Measurements from ENCODE around the gene FGGY. TPM values are rescaled to one million over a fixed set of nuclear protein-coding genes. Genes with fewer than 3 reads are reported as not detected.

FGGY gene
- total and polyA plus RNA-seq, 4 donors = 5.3 to 25.1 (median 11.9) TPM

DNA sequence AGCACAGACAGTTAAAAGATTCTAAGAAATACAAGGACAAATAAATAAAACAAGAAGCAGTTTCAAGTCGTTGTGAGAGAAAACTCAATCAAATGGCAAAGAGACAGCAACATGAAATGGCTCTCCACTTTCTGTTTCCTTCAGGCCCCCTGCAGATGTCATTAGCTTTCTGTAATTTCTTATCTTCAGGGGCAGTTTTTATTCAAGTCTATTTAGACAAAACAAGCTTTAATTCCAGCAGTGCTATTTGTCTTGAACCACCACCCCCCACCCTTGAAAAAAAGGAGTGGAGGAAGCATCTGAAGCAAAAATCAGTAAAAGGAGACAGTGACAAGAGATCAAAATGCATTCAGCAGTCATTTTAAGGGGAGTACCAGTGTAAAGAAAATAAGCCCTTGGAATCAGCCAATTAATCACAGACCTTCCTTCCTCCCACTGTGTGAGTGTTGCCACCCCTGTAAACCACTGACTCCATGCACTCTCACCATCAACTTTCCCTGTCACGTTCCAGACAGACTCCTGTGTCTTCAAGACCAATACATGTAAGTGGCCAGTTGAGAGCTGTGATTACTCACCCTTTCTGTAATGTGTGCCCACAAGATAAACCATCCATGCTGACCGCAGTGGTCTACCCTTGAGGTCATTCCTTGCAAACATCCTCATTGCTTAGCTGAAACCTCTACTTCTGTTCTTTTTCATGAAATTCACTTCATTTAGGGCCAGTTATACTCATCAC lies 381.8 kb downstream of the FGGY start:
- Histone ChIP-seq H3K4me3 (ENCODE audit: low read length in 2 of 2) (no peak overlapping the region), H3K9me3 (ENCODE audit: control insufficient read depth, low read length) (no peaks in the 10 kb centered on the region), H3K36me3 (ENCODE audit: control insufficient read depth in 1 of 2, insufficient read depth in 2 of 2, low read length in 1 of 2) (no peaks in the 10 kb centered on the region), H3K4me1 (ENCODE audit: control insufficient read depth in 1 of 2, insufficient read depth in 2 of 2, low read length in 2 of 2) (peaks cover 0 to 5% of the 10 kb centered on the region in 2 donors), H3K27ac (ENCODE audit: low read depth in 1 of 2, low read length in 2 of 2) (no peak overlapping the region), H3K27me3 (ENCODE audit: control insufficient read depth in 1 of 2, insufficient read depth in 2 of 2, low read length in 1 of 2) (no peaks in the 10 kb centered on the region)
- DNase-seq (no peak), ATAC-seq (ENCODE audit: low FRiP score) (no peak)
- intact Hi-C loops (cut with DNase I) = no loop called here
- 60 to 76% methylated on average over 3 of the region's 3 CpGs for WGBS, 2 donors

DNA sequence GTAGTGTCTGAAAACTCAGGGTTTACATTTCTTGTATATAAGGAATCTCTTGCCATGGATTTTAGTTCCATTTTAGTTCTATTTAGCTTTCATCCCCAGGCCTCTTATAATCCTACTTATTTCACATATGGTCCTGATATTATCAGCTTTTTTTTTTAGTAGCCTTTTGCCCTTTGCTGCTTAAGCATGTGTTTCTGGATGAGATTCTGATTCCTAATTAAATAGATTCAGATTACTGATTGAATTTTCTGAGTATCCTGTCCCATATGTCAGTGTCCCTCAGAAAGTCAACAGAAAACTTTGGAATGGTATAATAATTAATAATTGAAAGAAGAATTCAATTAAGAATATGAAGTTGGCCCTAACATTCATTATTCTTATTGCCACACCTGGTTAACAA lies 383.1 kb downstream of the FGGY start:
- DNase-seq (no peak), ATAC-seq (ENCODE audit: low FRiP score) (no peak)
- peaks cover 0 to under 1% of the 10 kb centered on the region in 2 donors for H3K4me1 ChIP-seq (ENCODE audit: control insufficient read depth in 1 of 2, insufficient read depth in 2 of 2, low read length in 2 of 2)
- H3K9me3 ChIP-seq (ENCODE audit: control insufficient read depth, low read length) = no peaks in the 10 kb centered on the region
- intact Hi-C loops (cut with DNase I) = no loop called here
- no peak overlapping the region for H3K4me3 ChIP-seq (ENCODE audit: low read length in 2 of 2)
- H3K27ac ChIP-seq (ENCODE audit: low read depth in 1 of 2, low read length in 2 of 2) = no peak overlapping the region
- no peaks in the 10 kb centered on the region for H3K27me3 ChIP-seq (ENCODE audit: control insufficient read depth in 1 of 2, insufficient read depth in 2 of 2, low read length in 1 of 2)
- no peaks in the 10 kb centered on the region for H3K36me3 ChIP-seq (ENCODE audit: control insufficient read depth in 1 of 2, insufficient read depth in 2 of 2, low read length in 1 of 2)

DNA sequence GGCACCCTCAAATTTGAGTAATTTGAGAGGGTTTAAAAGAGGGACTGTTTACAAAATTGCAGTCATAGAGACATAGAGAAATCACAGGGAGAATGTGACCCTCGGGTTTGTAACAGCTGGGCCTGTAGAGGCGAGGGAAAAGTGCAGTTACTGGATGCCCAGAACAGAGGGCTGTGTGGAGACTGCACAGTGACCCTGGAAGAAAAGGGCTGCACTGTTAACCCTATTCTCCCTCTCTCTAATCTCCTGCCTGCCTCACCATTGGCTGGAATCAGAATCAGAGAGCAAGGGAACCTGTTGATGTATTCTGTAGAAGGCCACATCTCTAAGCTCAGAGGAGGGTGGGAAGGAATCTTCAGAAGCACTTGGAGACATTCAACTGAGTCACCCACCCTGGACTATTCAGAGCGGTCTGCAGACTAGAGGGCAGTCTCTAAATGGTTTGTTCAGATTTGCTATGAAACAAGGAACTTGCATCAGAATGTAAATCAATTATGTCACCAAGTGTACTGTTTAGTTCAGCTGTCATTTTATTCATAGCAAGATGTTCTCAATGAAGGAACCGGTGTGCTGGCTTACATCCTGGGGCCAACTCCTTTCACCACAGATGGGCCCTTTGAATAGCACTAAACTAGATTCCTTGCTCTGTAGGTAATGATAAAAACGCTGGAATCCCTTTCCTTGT lies 385.6 kb downstream of the FGGY start:
- DNase-seq (no peak), ATAC-seq (ENCODE audit: low FRiP score) (no peak)
- intact Hi-C loops (cut with DNase I) = no loop called here
- H3K4me1 ChIP-seq (ENCODE audit: control insufficient read depth in 1 of 2, insufficient read depth in 2 of 2, low read length in 2 of 2) = no peaks in the 10 kb centered on the region
- 74 to 77% methylated on average over 5 of the region's 5 CpGs for WGBS, 2 donors
- H3K4me3 ChIP-seq (ENCODE audit: low read length in 2 of 2) = no peak overlapping the region
- no peaks in the 10 kb centered on the region for H3K9me3 ChIP-seq (ENCODE audit: control insufficient read depth, low read length)
- no peaks in the 10 kb centered on the region for H3K27me3 ChIP-seq (ENCODE audit: control insufficient read depth in 1 of 2, insufficient read depth in 2 of 2, low read length in 1 of 2)
- H3K27ac ChIP-seq (ENCODE audit: low read depth in 1 of 2, low read length in 2 of 2) = no peak overlapping the region
- no peaks in the 10 kb centered on the region for H3K36me3 ChIP-seq (ENCODE audit: control insufficient read depth in 1 of 2, insufficient read depth in 2 of 2, low read length in 1 of 2)

DNA sequence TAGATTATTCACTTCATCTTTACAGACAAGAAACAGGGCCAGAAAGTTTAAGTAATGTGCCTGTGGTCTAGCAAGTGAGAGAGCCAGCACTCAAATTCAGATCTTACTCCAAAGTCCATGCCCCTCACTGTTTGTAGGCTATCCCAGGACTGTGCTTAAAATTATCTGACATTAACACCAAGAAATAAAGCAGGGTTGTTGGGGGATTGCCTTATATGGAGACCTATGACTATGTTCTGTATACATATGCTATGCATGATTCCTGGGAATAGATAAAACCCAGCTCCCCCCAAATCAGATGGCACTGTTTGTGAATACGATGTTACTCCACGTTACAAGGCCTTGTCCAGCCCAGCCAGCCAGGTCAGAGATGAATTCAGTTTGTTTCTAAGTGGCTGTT lies 386.3 kb downstream of the FGGY start:
- Histone ChIP-seq H3K9me3 (ENCODE audit: control insufficient read depth, low read length) (no peaks in the 10 kb centered on the region), H3K27ac (ENCODE audit: low read depth in 1 of 2, low read length in 2 of 2) (no peak overlapping the region), H3K4me3 (ENCODE audit: low read length in 2 of 2) (no peak overlapping the region), H3K27me3 (ENCODE audit: control insufficient read depth in 1 of 2, insufficient read depth in 2 of 2, low read length in 1 of 2) (no peaks in the 10 kb centered on the region), H3K4me1 (ENCODE audit: control insufficient read depth in 1 of 2, insufficient read depth in 2 of 2, low read length in 2 of 2) (no peaks in the 10 kb centered on the region), H3K36me3 (ENCODE audit: control insufficient read depth in 1 of 2, insufficient read depth in 2 of 2, low read length in 1 of 2) (no peaks in the 10 kb centered on the region)
- no peak for DNase-seq
- intact Hi-C loops (cut with DNase I) = no loop called here
- no peak for ATAC-seq (ENCODE audit: low FRiP score)
- WGBS, 2 donors = 95 to 96% methylated on average over 2 of the region's 2 CpGs

DNA sequence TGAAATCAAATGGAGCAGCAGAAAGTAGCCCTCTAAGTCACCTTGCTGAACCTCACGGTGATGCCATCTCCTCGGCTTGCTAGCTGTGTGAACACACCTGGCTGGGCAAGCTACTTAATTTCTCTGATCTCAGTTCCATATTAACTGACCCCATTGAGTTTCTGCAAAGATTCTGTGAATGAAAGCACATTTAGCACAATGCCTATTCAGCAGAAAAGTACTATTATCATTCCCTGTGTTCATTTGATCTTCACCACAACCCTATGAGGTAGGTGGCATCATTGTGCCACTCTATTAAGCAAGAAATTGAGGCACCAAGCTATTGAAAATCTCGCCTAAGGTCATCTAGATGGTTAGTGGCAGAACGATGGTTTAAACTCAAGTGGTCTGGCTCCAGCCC lies 387.8 kb downstream of the FGGY start:
- Histone ChIP-seq H3K36me3 (ENCODE audit: control insufficient read depth in 1 of 2, insufficient read depth in 2 of 2, low read length in 1 of 2) (no peaks in the 10 kb centered on the region), H3K4me1 (ENCODE audit: control insufficient read depth in 1 of 2, insufficient read depth in 2 of 2, low read length in 2 of 2) (no peaks in the 10 kb centered on the region), H3K4me3 (ENCODE audit: low read length in 2 of 2) (no peak overlapping the region), H3K27ac (ENCODE audit: low read depth in 1 of 2, low read length in 2 of 2) (no peak overlapping the region), H3K27me3 (ENCODE audit: control insufficient read depth in 1 of 2, insufficient read depth in 2 of 2, low read length in 1 of 2) (no peaks in the 10 kb centered on the region), H3K9me3 (ENCODE audit: control insufficient read depth, low read length) (no peaks in the 10 kb centered on the region)
- no peak for ATAC-seq (ENCODE audit: low FRiP score)
- intact Hi-C loops (cut with DNase I) = no loop called here
- WGBS, 2 donors = 94 to 96% methylated on average over 4 of the region's 4 CpGs
- DNase-seq = no peak

DNA sequence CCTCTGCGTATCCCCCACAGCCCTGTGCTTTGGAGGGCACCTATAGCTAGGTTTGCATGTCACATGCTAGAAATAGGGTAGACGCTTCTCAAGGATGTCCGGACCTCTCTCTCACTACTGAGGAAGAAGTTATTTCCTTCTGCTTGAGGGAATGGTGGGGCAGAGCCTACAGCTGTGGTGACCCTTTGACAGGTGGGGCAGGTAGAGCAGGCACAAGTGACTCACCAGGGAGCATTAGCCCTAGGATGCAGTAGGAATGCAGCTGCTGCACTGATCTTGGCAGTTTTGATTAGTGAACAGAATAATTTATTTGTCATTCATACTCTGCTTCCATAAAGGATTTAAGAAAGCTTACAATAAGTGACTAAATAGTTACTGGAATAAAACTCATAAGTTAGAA lies 388.2 kb downstream of the FGGY start:
- no peak for ATAC-seq (ENCODE audit: low FRiP score)

DNA sequence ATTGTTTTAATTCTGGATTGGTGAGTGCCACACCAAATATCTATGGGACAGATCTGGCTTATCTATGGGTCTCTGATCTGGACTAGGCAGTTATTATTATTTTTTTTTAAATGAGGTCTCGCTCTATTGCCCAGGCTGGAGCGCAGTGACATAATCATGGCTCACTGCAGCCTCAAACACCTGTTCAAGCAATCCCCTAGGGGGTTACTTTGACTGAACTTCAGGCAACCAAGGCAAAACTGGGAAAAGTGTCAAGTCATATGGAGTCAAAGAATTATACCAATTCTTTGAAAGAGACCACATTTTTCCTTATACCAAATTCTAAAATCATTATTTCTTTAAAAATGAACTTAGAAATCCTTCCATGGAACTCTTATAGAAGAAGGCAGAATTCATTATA lies 388.8 kb downstream of the FGGY start:
- Histone ChIP-seq H3K4me1 (ENCODE audit: control insufficient read depth in 1 of 2, insufficient read depth in 2 of 2, low read length in 2 of 2) (no peaks in the 10 kb centered on the region), H3K27me3 (ENCODE audit: control insufficient read depth in 1 of 2, insufficient read depth in 2 of 2, low read length in 1 of 2) (no peaks in the 10 kb centered on the region), H3K4me3 (ENCODE audit: low read length in 2 of 2) (no peak overlapping the region), H3K27ac (ENCODE audit: low read depth in 1 of 2, low read length in 2 of 2) (no peak overlapping the region), H3K36me3 (ENCODE audit: control insufficient read depth in 1 of 2, insufficient read depth in 2 of 2, low read length in 1 of 2) (no peaks in the 10 kb centered on the region), H3K9me3 (ENCODE audit: control insufficient read depth, low read length) (no peaks in the 10 kb centered on the region)
- intact Hi-C loops (cut with DNase I) = no loop called here
- DNase-seq (no peak), ATAC-seq (ENCODE audit: low FRiP score) (no peak)
- 97% methylated on average over 2 of the region's 2 CpGs for WGBS, 2 donors

More for the DNA sequence above, 388.2 kb downstream of the FGGY start:
- no peaks in the 10 kb centered on the region for H3K27me3 ChIP-seq (ENCODE audit: control insufficient read depth in 1 of 2, insufficient read depth in 2 of 2, low read length in 1 of 2)
- no peak overlapping the region for H3K27ac ChIP-seq (ENCODE audit: low read depth in 1 of 2, low read length in 2 of 2)
- DNase-seq = no peak
- no peaks in the 10 kb centered on the region for H3K4me1 ChIP-seq (ENCODE audit: control insufficient read depth in 1 of 2, insufficient read depth in 2 of 2, low read length in 2 of 2)
- H3K4me3 ChIP-seq (ENCODE audit: low read length in 2 of 2) = no peak overlapping the region
- WGBS, 2 donors = 93 to 99% methylated on average over 3 of the region's 3 CpGs
- intact Hi-C loops (cut with DNase I) = no loop called here
- H3K36me3 ChIP-seq (ENCODE audit: control insufficient read depth in 1 of 2, insufficient read depth in 2 of 2, low read length in 1 of 2) = no peaks in the 10 kb centered on the region
- H3K9me3 ChIP-seq (ENCODE audit: control insufficient read depth, low read length) = no peaks in the 10 kb centered on the region

DNA sequence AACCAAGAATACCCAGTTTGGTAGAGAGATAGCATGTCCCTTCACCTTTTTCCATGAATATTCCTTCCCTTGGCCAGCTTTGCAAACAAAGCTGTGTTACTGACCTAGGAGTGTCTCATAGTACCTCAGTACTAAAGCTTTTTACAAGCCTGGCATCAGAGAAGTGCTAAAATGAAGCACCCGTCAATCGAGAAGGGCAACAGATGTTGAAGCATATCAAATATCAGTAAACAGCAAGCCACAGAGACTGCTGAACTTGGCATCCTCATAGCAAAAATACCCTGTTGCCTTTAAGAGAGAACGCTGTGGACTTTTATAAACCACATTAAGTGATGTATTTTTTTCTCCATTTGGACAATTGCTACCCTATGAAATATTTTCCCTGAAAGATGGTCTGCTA lies 389.3 kb downstream of the FGGY start:
- WGBS, 2 donors = 59 to 61% methylated on average over 3 of the region's 3 CpGs
- DNase-seq = no peak
- no peaks in the 10 kb centered on the region for H3K9me3 ChIP-seq (ENCODE audit: control insufficient read depth, low read length)
- H3K4me1 ChIP-seq (ENCODE audit: control insufficient read depth in 1 of 2, insufficient read depth in 2 of 2, low read length in 2 of 2) = no peaks in the 10 kb centered on the region
- H3K27ac ChIP-seq (ENCODE audit: low read depth in 1 of 2, low read length in 2 of 2) = no peak overlapping the region
- H3K4me3 ChIP-seq (ENCODE audit: low read length in 2 of 2) = no peak overlapping the region
- no peaks in the 10 kb centered on the region for H3K27me3 ChIP-seq (ENCODE audit: control insufficient read depth in 1 of 2, insufficient read depth in 2 of 2, low read length in 1 of 2)
- no peaks in the 10 kb centered on the region for H3K36me3 ChIP-seq (ENCODE audit: control insufficient read depth in 1 of 2, insufficient read depth in 2 of 2, low read length in 1 of 2)
- intact Hi-C loops (cut with DNase I) = no loop called here
- ATAC-seq (ENCODE audit: low FRiP score) = no peak

DNA sequence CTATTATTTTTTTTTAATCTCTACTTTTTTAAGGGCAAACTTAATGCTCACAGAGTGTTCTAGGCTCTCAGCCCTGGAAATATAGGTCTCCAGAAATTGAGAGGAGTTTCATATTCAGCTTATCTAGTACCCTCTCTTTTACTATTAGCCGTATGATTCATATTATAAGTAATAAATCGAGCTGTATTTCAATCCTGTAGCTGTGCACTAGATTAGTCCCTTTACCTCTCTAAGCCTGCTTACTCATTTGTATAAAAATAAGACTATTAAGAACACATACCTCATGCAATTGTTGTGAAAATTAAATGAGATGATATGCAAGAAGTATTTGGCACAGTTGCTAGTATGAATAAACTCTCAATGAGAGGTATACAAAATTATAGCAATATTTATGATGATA lies 389.7 kb downstream of the FGGY start:
- 86% methylated on average over 2 of the region's 2 CpGs for WGBS, 2 donors
- intact Hi-C loops (cut with DNase I) = no loop called here
- no peaks in the 10 kb centered on the region for H3K4me1 ChIP-seq (ENCODE audit: control insufficient read depth in 1 of 2, insufficient read depth in 2 of 2, low read length in 2 of 2)
- H3K27me3 ChIP-seq (ENCODE audit: control insufficient read depth in 1 of 2, insufficient read depth in 2 of 2, low read length in 1 of 2) = no peaks in the 10 kb centered on the region
- DNase-seq = no peak
- no peaks in the 10 kb centered on the region for H3K36me3 ChIP-seq (ENCODE audit: control insufficient read depth in 1 of 2, insufficient read depth in 2 of 2, low read length in 1 of 2)
- ATAC-seq (ENCODE audit: low FRiP score) = no peak
- no peak overlapping the region for H3K27ac ChIP-seq (ENCODE audit: low read depth in 1 of 2, low read length in 2 of 2)
- no peak overlapping the region for H3K4me3 ChIP-seq (ENCODE audit: low read length in 2 of 2)
- H3K9me3 ChIP-seq (ENCODE audit: control insufficient read depth, low read length) = no peaks in the 10 kb centered on the region
